ENCODE results near the gene GSTM3. TPM values are rescaled to one million over a fixed set of nuclear protein-coding genes. Genes with fewer than 3 reads are reported as not detected.

The GSTM3 gene
- total RNA-seq, 1 experiment from 2014 or later, result 2.2 TPM

DNA sequence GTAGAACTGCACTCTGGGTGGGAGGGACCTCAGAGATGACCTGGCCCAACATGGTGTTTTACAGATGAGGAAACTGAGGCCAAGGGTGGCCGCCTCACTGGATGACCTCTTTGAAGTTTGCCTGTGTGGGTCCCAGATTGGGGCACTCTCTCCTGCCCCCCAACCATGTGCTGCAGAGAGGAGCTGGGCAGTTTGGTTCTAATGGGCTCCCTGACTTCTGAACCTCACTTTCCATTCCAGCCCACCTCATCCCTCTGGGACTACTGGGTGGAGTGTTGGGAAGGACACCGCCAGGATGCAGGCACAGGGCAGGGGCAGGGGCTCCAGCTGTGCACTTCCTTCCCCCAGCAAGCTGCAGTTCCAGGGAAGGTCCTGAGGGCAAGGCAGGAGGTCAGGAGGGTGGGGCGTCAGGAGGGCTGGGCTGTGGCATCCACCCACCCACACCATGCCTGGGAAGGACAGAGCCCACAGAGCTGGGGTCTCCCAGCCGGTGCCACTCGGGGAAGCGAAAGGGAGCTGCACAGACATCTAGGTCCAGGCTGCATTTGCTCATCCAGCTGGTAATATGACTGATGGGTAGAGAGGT lies 33.2 kb upstream of the GSTM3 start:
- peaks cover 5% of the 10 kb centered on the region for H3K4me1 Mint-ChIP-seq
- H3K4me3 Mint-ChIP-seq, result no peak overlapping the region
- no peaks in the 10 kb centered on the region for H3K36me3 Mint-ChIP-seq
- H3K9me3 Mint-ChIP-seq, result no peaks in the 10 kb centered on the region
- DNase-seq (ENCODE audit: low spot score) (no peak), ATAC-seq (no peak)
- ChIA-PET CTCF (interaction anchor here (0.6 to 17.4 kb wide), 19 partner anchors 12 to 255 kb away, joined by 3 to 341 read pairs (median 4); partner anchors contain the start of genes AHCYL1, GNAI3 and GSTM4), POLR2A (interaction anchor here (0.6 kb wide), 1 partner anchor 210 kb away, joined by 3 read pairs; no protein-coding TSS in a partner anchor)
- peaks cover 7% of the 10 kb centered on the region for H3K27me3 Mint-ChIP-seq (ENCODE audit: low read depth)
- H3K27ac Mint-ChIP-seq, result no peak overlapping the region
- TF ChIP-seq NR2C2 (CRISPR knock-in tag; IDR thresholded peaks at IDR 0.05), result no peak
- TF ChIP-seq RORB (CRISPR knock-in tag; IDR thresholded peaks at IDR 0.05), result no peak
- TF ChIP-seq, protein P1, sequence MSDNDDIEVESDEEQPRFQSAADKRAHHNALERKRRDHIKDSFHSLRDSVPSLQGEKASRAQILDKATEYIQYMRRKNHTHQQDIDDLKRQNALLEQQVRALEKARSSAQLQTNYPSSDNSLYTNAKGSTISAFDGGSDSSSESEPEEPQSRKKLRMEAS (CRISPR knock-in tag; IDR thresholded peaks at IDR 0.05), result 0 out of 2 replicates have a peak, but pooled peaks have one; percentile 7
- TF ChIP-seq ZNF121 (CRISPR knock-in tag; IDR thresholded peaks at IDR 0.05), result 0 out of 2 replicates have a peak, but pooled peaks have one; percentile 33

DNA sequence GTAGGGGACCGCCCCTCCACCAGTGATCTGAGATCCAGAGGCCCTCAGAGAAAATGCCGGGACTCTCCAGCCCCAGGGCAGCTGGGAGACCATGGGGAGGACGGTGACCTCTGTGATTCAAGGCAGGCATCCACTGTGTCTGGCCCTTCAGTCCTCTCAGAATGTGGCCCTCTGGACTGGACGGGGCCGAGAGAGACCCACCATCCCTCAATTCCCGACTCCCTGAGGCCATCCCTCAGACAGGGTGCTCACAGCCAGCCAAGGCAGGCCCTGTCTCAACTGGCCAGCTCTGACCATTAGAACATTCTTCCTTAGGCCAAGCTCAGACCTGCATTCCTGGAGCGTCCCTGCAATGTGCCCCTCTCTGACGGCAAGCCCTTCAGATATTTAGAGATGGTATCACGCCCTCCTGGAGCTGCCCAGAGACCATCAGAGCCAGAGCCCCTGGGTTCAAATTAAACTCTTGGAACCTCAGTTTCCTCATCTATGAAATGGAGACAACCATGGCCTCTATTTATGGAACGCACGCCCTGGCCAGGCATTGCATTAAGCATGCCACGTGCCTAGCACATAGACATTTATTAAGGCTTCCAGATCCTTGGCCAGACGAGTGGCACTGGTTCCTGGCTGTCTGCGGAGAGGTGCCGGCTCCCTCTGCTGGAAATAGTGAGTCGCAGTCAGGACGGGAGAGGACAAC lies 32.5 kb upstream of the GSTM3 start:
- peak; percentile 83 for ATAC-seq
- ChIA-PET CTCF (interaction anchor here (0.5 to 17.4 kb wide), 15 partner anchors 12 to 256 kb away, joined by 3 to 341 read pairs (median 3); partner anchors contain the start of genes AHCYL1, GNAI3 and GSTM4), POLR2A (no interaction called here)
- Mint-ChIP-seq H3K27ac (no peak overlapping the region), H3K4me1 (peaks cover 5% of the 10 kb centered on the region), H3K4me3 (no peak overlapping the region), H3K36me3 (no peaks in the 10 kb centered on the region), H3K9me3 (no peaks in the 10 kb centered on the region), H3K27me3 (ENCODE audit: low read depth) (peaks cover 7% of the 10 kb centered on the region)
- TF ChIP-seq FOXP1 (CRISPR knock-in tag; IDR thresholded peaks at IDR 0.05; ENCODE audit: borderline replicate concordance), result peak; percentile 22; the same call in 1 of the 2 replicates
- TF ChIP-seq, protein P2, sequence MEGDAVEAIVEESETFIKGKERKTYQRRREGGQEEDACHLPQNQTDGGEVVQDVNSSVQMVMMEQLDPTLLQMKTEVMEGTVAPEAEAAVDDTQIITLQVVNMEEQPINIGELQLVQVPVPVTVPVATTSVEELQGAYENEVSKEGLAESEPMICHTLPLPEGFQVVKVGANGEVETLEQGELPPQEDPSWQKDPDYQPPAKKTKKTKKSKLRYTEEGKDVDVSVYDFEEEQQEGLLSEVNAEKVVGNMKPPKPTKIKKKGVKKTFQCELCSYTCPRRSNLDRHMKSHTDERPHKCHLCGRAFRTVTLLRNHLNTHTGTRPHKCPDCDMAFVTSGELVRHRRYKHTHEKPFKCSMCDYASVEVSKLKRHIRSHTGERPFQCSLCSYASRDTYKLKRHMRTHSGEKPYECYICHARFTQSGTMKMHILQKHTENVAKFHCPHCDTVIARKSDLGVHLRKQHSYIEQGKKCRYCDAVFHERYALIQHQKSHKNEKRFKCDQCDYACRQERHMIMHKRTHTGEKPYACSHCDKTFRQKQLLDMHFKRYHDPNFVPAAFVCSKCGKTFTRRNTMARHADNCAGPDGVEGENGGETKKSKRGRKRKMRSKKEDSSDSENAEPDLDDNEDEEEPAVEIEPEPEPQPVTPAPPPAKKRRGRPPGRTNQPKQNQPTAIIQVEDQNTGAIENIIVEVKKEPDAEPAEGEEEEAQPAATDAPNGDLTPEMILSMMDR (IDR thresholded peaks at IDR 0.05), result peak; percentile 38; the same call in 1 of the 2 replicates
- peak; percentile 27; the same call in 1 of the 2 replicates for TF ChIP-seq GABPB1 (CRISPR knock-in tag; IDR thresholded peaks at IDR 0.05)
- no peak for TF ChIP-seq CREM (CRISPR knock-in tag; IDR thresholded peaks at IDR 0.05)
- TF ChIP-seq, protein P1 (CRISPR knock-in tag; IDR thresholded peaks at IDR 0.05), result 0 out of 2 replicates have a peak, but pooled peaks have one; percentile 50
- DNase-seq (ENCODE audit: low spot score), result peak; percentile 73

DNA sequence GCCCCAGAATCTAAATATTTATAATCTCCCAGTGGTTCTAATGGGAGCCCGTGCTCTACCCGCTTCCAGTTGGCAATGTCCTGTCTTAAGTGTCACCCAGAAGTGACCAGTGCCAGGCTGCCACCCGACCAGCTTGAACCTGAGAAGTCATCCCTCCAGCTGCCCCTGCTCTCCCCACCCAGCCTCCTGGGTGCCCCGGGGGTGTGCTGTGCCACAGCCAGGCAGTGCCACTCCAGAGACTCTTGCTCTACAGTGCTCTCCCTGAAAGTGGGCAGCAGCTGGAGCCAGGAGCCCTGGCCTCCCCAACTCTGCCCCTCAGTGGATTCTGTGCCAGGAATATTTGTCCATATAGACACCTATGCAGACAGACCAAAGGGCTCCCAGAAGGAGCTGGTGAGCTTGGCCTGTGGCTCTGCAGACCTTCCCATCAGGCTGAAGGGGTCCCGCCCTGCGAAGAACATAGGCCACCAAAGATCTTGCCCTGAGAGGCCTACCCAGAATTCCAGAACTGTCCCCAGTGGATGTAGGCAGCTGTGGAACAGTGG lies 31.9 kb upstream of the GSTM3 start:
- POLR2A ChIA-PET, result no interaction called here
- ATAC-seq (no peak), DNase-seq (ENCODE audit: low spot score) (no peak)
- Mint-ChIP-seq H3K36me3 (no peaks in the 10 kb centered on the region), H3K4me1 (peaks cover 5% of the 10 kb centered on the region), H3K27me3 (ENCODE audit: low read depth) (peaks cover 7% of the 10 kb centered on the region), H3K27ac (no peak overlapping the region), H3K9me3 (no peaks in the 10 kb centered on the region), H3K4me3 (no peak overlapping the region)
- TF ChIP-seq ZNF232 (CRISPR knock-in tag; IDR thresholded peaks at IDR 0.05) (no peak), SP1 (CRISPR knock-in tag; conservative IDR thresholded peaks at IDR 0.05) (no peak)
- CTCF ChIA-PET, result interaction anchor here (0.5 to 17.4 kb wide), 10 partner anchors 11 to 209 kb away, joined by 3 to 341 read pairs (median 4); partner anchors contain the start of genes AHCYL1 and GSTM4

DNA sequence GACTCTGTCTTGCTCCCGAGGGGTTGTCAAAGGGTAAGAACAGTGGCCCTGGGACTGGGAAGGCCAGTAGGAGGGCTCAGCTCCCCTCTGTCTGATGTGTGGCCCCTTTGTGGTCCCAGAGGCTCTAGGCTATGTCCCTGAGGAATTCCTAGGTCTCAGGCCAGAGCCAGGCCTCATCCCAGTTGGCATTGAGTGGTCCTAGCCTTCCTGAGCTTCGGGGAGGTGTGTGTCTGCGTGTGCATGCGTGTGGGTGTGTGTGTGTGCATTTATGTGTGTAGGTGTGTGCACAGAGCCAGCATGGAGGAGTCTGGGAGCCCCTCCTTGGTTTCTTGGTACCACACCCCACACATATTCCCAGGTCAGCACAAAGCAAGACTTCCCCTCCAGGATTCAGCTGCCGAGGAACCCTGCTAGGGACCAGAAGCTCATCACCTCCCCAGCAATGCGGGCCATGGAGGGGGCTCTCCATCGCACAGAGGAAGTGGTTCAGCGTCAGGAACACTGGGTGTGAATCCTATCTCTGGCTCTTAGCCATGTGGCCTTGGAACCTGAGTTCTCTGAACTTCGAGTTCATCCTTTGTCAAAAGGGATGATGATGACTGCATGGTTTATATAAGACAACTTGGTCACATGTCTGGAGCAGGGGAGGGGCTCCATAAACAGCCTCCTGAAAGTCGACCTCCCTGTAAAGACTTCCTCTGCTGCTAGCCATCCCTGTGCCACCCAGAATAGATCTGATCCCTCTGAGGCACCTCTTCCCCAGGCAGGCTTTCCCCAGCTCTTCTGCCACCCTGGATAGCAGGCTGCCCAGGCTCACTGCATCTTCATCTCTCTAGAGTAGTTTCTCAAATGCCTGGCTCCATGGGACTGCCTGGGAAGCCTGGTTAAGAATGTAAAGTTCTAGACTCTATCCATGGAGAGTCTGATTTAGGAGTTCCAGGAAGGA lies 31.1 kb upstream of the GSTM3 start:
- peaks cover 2% of the 10 kb centered on the region for H3K4me1 Mint-ChIP-seq
- POLR2A ChIA-PET, result no interaction called here
- TF ChIP-seq ZNF423 (CRISPR knock-in tag; IDR thresholded peaks at IDR 0.05), result no peak
- no peak for TF ChIP-seq EMX1 (CRISPR knock-in tag; IDR thresholded peaks at IDR 0.05)
- TF ChIP-seq, protein P3, sequence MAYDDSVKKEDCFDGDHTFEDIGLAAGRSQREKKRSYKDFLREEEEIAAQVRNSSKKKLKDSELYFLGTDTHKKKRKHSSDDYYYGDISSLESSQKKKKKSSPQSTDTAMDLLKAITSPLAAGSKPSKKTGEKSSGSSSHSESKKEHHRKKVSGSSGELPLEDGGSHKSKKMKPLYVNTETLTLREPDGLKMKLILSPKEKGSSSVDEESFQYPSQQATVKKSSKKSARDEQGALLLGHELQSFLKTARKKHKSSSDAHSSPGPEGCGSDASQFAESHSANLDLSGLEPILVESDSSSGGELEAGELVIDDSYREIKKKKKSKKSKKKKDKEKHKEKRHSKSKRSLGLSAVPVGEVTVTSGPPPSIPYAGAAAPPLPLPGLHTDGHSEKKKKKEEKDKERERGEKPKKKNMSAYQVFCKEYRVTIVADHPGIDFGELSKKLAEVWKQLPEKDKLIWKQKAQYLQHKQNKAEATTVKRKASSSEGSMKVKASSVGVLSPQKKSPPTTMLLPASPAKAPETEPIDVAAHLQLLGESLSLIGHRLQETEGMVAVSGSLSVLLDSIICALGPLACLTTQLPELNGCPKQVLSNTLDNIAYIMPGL (CRISPR knock-in tag; IDR thresholded peaks at IDR 0.05), result no peak
- no peak for TF ChIP-seq ATF1 (CRISPR knock-in tag; IDR thresholded peaks at IDR 0.05)
- TF ChIP-seq JAZF1 (CRISPR knock-in tag; IDR thresholded peaks at IDR 0.05), result no peak
- TF ChIP-seq, protein P4, sequence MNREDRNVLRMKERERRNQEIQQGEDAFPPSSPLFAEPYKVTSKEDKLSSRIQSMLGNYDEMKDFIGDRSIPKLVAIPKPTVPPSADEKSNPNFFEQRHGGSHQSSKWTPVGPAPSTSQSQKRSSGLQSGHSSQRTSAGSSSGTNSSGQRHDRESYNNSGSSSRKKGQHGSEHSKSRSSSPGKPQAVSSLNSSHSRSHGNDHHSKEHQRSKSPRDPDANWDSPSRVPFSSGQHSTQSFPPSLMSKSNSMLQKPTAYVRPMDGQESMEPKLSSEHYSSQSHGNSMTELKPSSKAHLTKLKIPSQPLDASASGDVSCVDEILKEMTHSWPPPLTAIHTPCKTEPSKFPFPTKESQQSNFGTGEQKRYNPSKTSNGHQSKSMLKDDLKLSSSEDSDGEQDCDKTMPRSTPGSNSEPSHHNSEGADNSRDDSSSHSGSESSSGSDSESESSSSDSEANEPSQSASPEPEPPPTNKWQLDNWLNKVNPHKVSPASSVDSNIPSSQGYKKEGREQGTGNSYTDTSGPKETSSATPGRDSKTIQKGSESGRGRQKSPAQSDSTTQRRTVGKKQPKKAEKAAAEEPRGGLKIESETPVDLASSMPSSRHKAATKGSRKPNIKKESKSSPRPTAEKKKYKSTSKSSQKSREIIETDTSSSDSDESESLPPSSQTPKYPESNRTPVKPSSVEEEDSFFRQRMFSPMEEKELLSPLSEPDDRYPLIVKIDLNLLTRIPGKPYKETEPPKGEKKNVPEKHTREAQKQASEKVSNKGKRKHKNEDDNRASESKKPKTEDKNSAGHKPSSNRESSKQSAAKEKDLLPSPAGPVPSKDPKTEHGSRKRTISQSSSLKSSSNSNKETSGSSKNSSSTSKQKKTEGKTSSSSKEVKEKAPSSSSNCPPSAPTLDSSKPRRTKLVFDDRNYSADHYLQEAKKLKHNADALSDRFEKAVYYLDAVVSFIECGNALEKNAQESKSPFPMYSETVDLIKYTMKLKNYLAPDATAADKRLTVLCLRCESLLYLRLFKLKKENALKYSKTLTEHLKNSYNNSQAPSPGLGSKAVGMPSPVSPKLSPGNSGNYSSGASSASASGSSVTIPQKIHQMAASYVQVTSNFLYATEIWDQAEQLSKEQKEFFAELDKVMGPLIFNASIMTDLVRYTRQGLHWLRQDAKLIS (CRISPR knock-in tag; IDR thresholded peaks at IDR 0.05; ENCODE audit: borderline replicate concordance), result no peak
- no peak for TF ChIP-seq IRF2 (CRISPR knock-in tag; IDR thresholded peaks at IDR 0.05; ENCODE audit: borderline replicate concordance, low read depth)
- peak; percentile 6 for DNase-seq (ENCODE audit: low spot score)
- ATAC-seq, result no peak
- H3K9me3 Mint-ChIP-seq, result no peaks in the 10 kb centered on the region
- H3K27ac Mint-ChIP-seq, result no peak overlapping the region
- no peak overlapping the region for H3K4me3 Mint-ChIP-seq
- peaks cover 7% of the 10 kb centered on the region for H3K27me3 Mint-ChIP-seq (ENCODE audit: low read depth)
- H3K36me3 Mint-ChIP-seq, result no peaks in the 10 kb centered on the region
- CTCF ChIA-PET, result interaction anchor here (1.4 to 17.4 kb wide), 4 partner anchors 54 to 210 kb away, joined by 3 to 341 read pairs (median 97); partner anchors contain the start of gene AHCYL1
